HG03457 (cell line): Measurements from ENCODE around the gene NDUFA13.

Source experiments
- ATAC-seq: cut with Tn5 transposase; IDR thresholded peaks from one replicate; pipeline ENCODE4 v1.9.1; 2021; ENCODE audit warnings: moderate number of reproducible peaks; ENCODE audit not compliant: unreplicated experiment

Gene NDUFA13

DNA sequence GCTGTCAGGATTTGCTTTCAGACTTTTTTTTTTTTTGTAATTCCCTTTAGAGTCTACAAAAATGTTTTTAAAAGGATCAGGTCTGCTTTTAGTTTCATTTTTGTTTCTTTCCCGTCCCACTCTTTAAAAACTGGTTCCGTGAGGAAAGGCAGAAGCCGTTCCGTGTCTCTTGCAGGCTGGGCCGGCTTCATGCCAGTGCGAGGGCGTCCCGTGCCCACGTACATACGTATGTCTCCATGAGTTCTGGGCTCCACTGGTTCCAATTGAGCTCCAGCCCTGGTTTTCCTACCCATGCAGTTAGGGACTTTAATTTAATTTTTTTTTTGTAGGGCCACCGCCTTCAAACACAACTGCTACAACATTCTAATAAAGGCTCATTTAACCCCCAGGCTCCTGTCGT is 9.4 kb upstream of the NDUFA13 start:
- no peak for ATAC-seq

DNA sequence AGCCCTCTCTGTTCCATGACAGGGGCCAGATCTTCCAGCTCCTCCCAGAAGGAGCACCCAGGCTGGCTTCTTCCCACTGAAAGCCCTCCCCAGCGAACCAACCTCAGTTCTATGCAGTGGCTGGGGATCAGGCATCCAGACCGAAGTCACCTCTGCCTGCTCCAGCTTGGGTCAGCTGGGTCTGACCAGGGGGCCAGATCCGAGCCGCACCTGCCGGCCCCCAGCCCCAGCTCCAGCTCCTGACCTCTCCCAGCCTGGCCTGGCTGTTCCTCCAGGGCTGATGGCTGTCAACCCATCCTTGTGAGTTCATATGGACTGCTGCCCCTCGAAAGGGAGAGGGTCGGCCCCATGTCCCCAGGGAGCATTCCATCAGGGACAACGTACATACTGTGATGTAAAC is 8.7 kb upstream of the NDUFA13 start:
- no peak for ATAC-seq

DNA sequence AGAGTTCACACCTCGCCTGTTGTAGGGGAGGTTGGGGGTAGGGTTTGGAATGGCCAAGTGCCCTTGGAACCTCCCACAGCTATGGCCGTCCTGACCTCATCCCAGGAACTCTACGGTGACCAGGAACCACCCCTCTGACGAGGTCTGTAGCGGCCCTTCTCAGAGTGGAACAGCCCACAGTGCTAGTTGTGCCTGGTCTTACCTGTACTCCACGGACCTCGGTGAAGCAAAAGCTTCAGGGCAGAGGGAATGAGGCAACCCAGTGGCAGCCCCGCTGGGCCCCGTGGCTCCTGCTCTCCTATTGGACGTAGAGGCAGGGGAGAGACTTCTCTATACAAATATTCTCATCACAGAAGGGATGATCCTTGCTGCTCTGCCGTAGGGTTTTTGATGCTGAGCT is 7.8 kb upstream of the NDUFA13 start:
- ATAC-seq, result no peak

DNA sequence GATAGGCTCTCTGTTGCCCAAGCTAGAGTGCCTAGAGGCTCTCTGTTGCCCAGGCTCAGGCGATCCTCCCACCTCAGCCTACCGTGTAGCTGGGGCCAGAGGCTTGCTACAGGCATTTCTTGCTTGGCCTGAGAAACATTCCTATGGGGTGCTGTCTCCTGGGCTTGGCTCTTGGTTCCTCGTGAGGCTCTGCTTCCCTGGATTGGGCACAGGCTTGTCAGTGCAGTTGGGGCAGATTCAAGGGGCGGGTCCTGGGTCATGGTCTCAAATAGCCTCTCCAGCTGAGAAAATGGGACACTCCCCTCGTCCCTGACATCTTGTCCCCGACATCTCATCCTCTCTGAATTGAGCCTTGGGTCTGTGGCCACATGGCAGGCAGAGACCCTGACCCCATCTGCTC is 5.6 kb upstream of the NDUFA13 start:
- no peak for ATAC-seq

DNA sequence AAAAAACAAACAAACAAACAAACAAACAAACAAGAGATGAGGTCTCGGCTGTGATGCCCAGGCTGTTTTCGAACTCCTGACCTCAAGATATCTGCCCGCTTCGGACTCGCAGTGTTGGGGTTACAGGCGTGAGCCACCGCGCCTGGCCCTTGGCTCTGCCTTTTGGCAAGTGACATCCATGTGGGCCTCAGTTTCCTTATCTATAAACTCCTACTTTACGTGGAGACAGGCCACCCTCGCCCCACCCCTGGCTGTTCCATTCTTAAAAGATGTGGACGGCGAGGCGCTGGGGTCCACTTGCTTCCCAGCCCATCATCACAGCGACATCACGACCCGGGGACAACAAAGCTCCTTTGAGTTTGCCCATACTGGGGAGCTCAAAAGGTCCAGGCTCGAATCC is 2.3 kb upstream of the NDUFA13 start:
- no peak for ATAC-seq

DNA sequence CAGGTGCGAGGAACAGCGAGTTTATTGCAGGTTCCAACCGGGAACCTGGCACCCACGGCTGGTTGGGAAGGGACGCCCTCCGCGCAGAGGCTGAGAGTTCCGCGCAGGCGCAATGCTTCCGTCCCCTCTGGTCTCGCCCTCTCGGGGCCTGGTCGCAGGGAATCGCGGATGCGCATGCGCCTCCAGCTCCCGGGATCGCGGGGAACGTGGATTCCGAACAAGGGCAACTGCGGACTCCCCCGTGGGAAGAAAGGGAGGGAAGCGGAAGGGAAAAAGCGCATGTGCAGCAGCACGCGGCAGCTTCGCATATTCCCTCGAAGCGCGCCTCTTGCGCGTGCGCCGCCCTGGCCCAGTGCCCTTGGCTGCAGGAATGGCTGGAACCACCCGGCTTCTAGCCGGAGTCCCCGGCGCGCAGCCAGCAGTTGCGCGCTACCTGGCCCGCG is 1.8 kb upstream of the NDUFA13 start:
- ATAC-seq, result no peak

DNA sequence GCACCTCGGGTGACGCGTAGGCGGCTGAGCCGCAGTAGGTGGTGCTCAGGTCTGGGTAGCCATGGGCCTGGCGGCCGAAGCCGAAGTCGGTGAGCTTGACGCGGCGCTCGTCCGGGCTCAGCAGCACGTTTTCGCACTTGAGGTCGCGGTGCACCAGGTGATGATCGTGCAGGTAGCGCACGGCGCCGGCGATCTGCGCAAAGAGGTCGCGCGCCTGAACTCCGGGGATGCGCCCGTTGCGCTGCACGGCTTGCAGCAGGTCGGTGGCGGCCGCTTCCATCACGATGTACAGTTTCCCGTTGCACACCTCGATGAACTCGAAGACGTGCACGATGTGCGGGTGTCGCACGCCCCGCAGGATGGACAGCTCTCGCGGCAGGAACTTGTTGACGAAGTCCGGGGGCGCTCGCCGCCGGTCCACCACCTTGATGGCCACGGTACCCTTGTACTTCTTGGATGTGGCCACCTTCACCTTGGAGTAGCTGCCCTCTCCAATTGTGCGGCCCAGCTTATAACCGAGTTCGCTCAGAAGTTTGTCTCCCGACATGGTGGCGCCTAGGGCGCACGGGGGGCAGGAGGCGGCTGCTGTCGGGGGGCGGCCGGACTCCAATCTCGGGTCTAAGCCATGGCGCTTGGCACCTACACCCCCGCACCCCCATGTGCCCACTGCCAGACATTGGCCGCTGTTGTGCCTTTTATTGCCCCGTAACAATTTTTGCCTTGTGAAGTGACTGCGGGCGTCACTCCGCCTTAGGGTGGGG is 964 bp upstream of the NDUFA13 start, which contains the start of gene TSSK6:
TSSK6 (minus strand) TSS at position 668 of the 761 bp plus-strand sequence; CDS start at position 547, 121 bp downstream.
- ATAC-seq, result no peak

DNA sequence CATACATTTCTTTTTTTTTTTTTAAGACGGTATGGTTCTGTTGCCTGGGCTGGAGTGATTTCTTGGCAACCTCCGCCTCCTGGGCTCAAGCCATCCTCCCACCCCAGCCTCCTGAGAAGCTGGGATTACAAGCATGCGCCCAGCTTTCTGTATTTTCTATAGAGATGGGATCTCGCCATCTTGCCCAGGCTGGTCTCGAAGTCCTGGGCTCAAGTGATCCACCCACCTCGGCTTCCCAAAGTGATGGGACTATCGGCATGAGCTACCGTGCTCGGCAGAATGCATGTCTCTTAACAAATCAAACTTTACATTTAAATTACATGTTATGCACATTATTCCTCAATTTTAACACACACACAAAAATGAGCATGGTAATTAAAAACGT is 1.2 kb downstream of the NDUFA13 start:
- ATAC-seq, result no peak

DNA sequence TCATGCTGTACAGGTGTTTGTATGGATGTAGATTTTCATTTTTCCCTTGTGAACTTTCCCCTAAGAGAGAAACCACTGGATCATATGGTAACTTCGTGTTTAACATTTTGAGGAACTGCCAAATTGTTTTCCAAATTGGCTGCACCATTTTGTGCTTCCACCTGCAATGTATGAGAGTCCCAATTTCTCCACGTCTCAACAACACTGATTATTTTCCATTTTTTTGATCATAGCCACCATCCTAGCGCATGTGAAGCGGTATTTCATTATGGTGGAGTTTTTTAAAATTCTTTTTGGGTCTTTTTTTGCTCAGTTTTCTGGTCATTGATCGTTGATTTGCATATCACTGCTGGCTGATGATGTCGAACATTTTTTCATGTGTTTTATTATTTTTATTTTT is 5.0 kb downstream of the NDUFA13 start:
- ATAC-seq, result no peak

DNA sequence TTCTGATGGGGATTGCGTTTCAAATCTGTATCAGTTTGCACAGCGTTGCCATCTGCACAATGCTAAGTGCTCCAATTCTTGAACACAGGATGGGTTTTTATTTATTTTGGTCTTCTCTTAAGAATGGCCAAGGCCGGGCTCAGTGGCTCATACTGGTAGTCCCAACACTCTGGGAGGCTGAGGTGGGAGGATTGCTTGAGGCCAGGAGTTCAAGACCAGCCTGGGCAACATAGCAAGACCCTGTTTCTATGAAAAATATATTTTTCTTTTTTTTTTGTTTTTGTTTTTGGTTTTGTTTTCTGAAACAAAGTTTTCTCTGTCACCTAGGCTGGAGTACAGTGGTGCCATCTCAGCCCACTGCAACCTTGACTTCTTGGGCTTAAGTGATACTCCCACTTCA is 7.2 kb downstream of the NDUFA13 start:
- ATAC-seq, result no peak

DNA sequence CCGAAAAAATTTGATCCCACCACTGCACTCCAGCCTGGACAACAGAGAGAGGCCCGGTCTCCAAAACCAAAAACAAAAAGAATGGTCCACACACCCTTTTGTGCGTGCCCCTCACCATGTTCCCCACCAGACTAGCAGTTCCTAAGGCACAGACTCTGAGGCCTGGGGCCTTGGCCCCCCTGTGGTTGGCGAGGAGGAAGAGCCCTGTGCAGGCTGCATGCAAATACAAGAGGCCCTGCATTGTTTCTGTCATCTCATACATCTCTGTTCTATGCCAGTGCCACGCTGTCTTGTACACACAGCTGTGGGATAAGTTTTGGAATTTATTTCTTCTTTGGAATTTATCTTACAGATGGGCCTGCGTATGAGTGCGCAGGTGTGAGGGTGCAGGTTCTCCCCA is 8.0 kb downstream of the NDUFA13 start:
- no peak for ATAC-seq

DNA sequence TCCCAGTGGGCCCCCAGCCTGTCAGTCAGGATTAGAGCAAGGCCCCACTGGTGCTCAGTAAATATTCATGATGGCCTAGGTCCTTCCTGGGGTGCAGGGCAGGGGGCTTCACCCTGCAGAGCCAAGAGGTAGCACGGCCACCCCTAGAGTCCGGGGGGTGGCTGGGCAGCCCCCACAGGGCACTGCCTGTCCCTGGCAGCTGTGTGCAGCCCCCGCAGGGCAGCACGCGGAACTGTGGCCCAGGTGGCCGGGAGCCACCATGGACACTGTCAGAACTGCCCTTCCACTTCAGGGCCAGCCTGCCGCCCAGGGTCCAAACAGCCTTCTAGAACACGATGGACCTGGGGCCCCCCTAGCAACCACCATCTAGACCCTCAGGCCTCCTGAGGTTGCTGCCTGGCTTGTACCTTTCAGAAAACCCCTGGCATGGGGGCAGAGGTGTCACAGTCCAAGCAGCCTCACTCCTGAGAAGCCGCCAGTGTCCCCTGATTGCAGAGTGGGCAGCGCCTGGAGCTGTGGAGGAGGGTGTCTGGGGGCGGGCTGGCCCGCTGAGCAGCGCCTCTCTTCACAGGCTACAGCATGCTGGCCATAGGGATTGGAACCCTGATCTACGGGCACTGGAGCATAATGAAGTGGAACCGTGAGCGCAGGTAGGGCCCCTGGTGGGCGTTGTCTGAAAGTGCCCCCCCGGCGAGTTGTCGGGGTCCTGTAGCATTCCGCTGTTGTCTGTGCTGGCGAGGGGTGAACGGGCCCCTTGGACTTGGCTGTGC is 9.8 kb downstream of the NDUFA13 start:
- no peak for ATAC-seq

DNA sequence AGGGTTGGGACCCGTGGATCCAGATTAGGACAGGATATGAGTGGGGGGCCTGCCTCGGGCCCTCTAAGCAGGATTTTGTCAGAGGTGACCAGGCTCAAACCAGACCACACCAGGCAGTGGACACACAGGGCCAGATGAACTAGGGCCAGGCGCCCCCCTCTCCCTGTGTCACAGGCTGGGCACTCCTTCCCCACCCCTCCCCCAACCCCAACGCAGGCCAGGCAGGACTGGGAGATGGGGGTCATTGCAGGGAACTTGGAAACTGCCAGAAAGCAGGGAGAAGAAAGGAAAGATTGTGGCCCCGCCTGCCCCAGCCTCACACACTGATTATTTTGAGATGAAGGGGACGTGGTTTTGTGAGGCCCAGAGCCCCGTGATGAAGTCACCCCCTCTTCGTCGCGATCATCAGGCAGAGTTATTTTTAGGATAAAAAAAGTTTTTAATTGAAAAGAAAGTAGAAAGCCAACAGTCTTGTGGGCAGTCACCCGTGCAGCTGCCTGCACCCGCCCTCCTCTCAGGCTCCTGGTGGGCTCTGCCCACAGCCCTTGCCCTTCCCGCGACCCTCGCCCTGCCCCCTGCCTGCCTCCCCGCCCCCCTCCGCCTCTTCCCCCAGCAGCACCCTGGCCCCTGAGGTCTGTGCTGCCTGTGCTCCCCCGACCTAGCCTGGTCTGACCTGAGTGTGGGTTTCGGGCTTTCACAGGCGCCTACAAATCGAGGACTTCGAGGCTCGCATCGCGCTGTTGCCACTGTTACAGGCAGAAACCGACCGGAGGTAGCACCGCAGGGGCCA is 10.8 kb downstream of the NDUFA13 start:
- ATAC-seq, result no peak

DNA sequence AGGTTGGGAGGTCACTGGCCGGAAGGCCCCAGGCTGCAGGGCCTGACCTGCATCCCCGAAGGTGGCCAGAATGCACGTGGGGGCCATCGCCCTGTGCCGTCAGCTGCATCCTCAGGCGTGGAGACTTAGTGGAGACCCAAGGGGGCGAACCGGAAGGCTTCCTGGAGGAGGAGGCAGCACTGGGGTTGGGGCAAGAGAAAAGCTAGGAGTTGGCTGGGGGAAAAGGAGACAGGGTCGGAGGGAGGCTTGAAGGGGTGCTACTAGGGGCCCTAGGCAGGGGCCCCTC is 11.3 kb downstream of the NDUFA13 start:
- ATAC-seq, result no peak

DNA sequence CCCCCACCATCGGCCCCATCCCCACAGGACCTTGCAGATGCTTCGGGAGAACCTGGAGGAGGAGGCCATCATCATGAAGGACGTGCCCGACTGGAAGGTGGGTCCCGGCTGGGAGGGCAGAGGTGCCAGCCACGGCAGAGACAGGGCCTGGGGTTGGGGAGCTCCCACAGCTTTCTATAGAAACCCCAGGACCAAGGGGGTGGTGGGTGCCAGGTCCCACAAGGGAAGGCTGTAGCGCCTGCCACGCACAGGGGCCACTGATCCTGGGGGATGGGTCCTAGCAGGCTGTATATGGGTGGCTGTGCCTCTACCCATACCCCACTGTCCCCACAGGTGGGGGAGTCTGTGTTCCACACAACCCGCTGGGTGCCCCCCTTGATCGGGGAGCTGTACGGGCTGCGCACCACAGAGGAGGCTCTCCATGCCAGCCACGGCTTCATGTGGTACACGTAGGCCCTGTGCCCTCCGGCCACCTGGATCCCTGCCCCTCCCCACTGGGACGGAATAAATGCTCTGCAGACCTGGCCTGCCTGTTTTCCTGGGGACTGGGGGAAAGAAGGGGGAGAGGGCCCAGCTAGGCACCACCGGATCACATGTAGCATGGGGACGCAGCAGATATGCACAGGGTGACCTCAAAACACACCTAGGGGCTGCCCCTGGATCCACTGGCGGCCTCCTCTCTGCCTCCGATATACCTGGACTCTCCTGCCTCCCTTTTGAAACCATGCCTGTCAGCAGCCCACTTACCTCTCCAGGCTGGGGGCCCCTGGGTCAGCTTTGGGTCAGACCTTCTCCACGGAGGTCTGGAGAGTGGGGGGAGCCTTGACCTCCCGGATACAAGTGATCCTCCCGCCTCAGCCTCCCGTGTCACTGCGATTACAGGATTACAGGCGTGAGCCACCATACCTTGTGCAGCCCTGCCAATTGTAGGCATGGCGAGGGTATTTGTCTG is 11.9 kb downstream of the NDUFA13 start:
- no peak for ATAC-seq

DNA sequence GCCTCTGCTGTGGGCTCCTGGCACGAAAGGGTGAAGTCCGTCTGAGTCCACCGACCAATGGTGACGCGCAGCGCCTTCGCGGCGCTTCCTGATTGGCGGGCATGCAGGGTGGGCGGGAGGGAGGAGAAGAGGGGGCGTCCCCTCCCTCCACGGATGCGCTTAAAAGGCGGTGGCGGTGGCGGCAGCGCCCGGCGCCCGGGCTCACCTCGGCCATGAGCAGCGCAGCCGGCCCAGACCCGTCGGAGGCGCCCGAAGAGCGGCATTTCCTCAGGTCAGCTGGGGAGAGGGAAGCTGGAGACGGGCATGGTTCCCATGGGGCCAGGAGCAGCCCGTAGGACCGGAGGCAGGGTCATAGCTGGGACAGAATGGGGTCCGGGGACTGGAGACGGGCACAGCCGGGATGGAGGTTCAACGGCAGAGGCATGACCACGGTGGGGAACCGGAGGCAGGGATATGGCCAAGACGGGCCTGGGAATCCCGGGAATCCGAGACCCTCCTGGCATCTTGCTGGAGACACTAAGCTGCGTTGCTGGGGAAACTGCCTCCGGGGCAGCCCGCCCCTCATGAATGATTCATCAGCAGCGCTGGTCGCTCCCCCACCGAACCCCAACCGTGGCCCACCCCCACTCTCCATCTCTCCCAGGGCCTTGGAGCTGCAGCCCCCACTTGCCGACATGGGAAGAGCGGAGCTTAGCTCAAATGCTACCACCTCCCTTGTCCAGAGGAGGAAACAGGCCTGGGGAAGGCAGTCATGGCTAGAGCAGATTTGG is 12.9 kb downstream of the NDUFA13 start, which contains the start of gene YJEFN3:
YJEFN3 (plus strand) TSS at position 191 of the 770 bp plus-strand sequence; CDS start at position 213, 22 bp downstream.
- no peak for ATAC-seq

DNA sequence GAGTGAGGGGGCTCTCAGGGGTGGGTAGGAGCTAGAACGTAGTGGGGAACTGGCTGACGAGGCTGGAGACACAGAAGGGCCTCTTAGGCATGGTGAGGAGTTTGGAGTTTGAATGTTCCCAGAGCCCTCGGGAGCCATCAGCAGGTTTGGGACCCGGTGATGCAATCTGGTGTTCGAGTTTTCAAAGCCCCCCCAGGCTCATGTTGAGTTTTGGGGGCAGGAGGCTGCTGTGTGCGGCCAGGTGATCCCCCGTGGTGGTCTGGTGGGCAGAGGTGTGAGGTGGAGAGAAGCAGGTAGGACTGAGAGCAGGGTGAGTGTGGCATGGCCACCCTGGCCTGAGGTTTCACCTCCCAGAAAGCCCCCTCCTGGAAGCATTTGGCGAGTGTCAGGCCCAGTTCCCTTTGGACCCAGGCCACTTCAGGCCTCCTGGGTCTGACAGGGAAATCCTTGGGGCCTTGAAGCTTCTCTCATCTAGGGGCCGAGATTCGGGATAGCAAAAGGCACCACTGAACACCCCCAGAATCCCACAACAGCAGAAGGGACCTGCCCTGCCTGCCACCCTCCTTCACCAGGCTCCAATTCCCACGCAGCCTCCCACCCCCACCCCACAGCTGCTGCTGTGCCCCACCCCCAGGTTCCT is 13.9 kb downstream of the NDUFA13 start:
- ATAC-seq, result no peak

DNA sequence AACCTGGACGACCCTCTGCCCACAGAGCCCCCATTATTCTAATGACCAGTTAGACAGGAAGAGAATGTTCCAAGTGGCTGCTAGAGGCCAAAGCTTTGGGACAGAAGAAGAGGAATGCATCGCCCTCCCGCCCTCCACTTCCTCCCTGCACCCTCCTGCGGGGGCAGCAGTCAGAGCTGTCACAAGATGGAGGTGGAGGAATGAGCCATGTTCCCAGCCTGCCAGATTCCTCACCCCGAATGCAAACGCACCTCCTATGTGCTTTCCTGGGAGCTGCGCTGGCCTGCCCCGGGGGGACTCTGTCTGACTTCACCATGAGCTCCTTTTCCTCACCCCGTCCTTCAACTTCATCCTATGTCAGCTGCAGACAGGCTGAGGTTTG is 14.4 kb downstream of the NDUFA13 start:
- no peak for ATAC-seq

DNA sequence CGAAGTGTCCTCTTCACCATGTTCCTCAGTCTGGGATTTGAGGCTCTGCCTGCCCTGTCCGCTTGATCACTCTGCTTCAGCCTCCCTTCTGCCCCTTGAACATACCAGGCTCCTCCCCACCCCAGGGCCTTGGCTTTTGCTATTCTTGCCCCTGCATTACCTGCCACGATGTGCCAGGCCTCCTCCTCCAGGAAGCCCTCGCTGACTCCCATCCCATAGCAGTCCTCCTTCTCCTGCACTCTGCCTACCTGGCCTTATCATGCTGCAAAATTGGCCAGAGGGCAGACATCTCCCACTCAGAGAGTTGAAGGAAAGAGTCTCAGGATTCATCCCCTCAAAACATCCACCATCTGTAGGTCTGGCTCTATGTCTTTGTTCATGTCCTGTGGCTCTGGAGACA is 14.9 kb downstream of the NDUFA13 start:
- no peak for ATAC-seq
